RPMI8226 (cell line): ENCODE results near the gene BRAT1.

ENCODE experiments used
- DNase-seq: peaks from one replicate; pipeline ENCODE4 v3.0.0-alpha.2; 2015

BRAT1 gene

GRCh38 chr7:2559283-2559950, 4.1 kb upstream of the BRAT1 start:
- DNase-seq, result peak; percentile 65

GRCh38 chr7:2558629-2559282, 3.4 kb upstream of the BRAT1 start, which contains the start of gene IQCE:
Gene IQCE, plus strand, starts transcription at chr7:2558979. Its CDS starts 203 bp downstream, at chr7:2559182.
- DNase-seq, result peak; percentile 96

GRCh38 chr7:2554661-2555111, 638 bp downstream of the BRAT1 start:
- DNase-seq, result peak; percentile 38

GRCh38 chr7:2553831-2554581, 1.3 kb downstream of the BRAT1 start:
- DNase-seq, result no peak

GRCh38 chr7:2553108-2553507, 2.2 kb downstream of the BRAT1 start:
- DNase-seq, result no peak

GRCh38 chr7:2551418-2551817, 3.9 kb downstream of the BRAT1 start:
- no peak for DNase-seq

GRCh38 chr7:2546776-2547586, 8.3 kb downstream of the BRAT1 start:
- no peak for DNase-seq

GRCh38 chr7:2545746-2546425, 9.4 kb downstream of the BRAT1 start:
- DNase-seq, result no peak

- DNase-seq, result no peak
Measured at GRCh38 chr7:2544541-2545188, 10.7 kb downstream of the BRAT1 start.

GRCh38 chr7:2542916-2543871, 12.1 kb downstream of the BRAT1 start:
- no peak for DNase-seq

- no peak for DNase-seq
Measured at GRCh38 chr7:2542011-2542915, 13.1 kb downstream of the BRAT1 start.

- DNase-seq, result no peak
Measured at GRCh38 chr7:2541291-2542010, 13.9 kb downstream of the BRAT1 start.

- no peak for DNase-seq
Measured at GRCh38 chr7:2540641-2541051, 14.7 kb downstream of the BRAT1 start.

- DNase-seq, result no peak
Measured at GRCh38 chr7:2540133-2540532, 15.2 kb downstream of the BRAT1 start.

GRCh38 chr7:2539031-2539911, 16.1 kb downstream of the BRAT1 start:
- no peak for DNase-seq

- no peak for DNase-seq
Measured at GRCh38 chr7:2537981-2538851, 17.1 kb downstream of the BRAT1 start.
